Thyroid gland (tissue), 4 donors: ENCODE measurements around the gene PTPRC. TPM values are rescaled to one million over a fixed set of nuclear protein-coding genes. Genes with fewer than 3 reads are reported as not detected.

Experiments
- DNase-seq, 2 donors: peaks; one replicate each; pipeline ENCODE4 v3.0.0-alpha.2; 2019
- H3K27ac ChIP-seq, 3 donors: fragments of 200-600 bp; sonication (generic); 1 replicate in 2 of 3; 2 replicates in 1 of 3; pipeline ENCODE4 v1.5.1; 2016 to 2019; ENCODE audit warnings: mild to moderate bottlenecking in 1 of 3, moderate library complexity in 1 of 3
- H3K27me3 ChIP-seq: fragments of 200-600 bp; sonication (generic); one replicate; pipeline ENCODE4 v1.5.1; 2019
- H3K36me3 ChIP-seq, 2 donors: fragments of 200-600 bp; sonication (generic); one replicate each; pipeline ENCODE4 v1.5.1; 2016 to 2019
- H3K4me1 ChIP-seq, 2 donors: fragments of 200-600 bp; sonication (generic); one replicate each; pipeline ENCODE4 v1.5.1; 2017 to 2019
- H3K4me3 ChIP-seq, 3 donors: fragments of 200-600 bp; sonication (generic); replicated peaks in 1 of 3; 1 replicate in 2 of 3; 2 replicates in 1 of 3; pipeline ENCODE4 v1.5.1; 2016; ENCODE audit warnings: mild to moderate bottlenecking in 1 of 3
- H3K9me3 ChIP-seq: fragments of 200-600 bp; sonication (generic); one replicate; pipeline ENCODE4 v1.5.1; 2017
- POLR2A ChIP-seq, 2 donors: fragments of 450-650 bp; IDR thresholded peaks; one replicate each; pipeline ENCODE4 v1.6.1; 2017; ENCODE audit warnings: antibody characterized with exemption in 2 of 2, mild to moderate bottlenecking in 2 of 2, moderate library complexity in 1 of 2
- WGBS, 2 donors: methylation state at CpG; one replicate each; pipeline ENCODE4 v1.1.5; 2017; 5-methylcytosine and 5-hydroxymethylcytosine counted together
- intact Hi-C: fragments of 100-400 bp; cut with DNase I; formaldehyde crosslinking; loops from one replicate; pipeline ENCODE4 v1.15.1; 2023
- total RNA-seq, 4 donors: library from RNA; depleted of rRNA; stranded (reverse); fragments of >200 nt; gene quantifications; one replicate each; pipeline ENCODE4 v1.2.3, GENCODE V29; 2016
- TF ChIP-seq, protein P1 (sequence below), 6 experiments: fragments of 200-600 bp in 3 of 6; fragments of 450-650 bp in 3 of 6; sonication (generic) in 3 of 6; IDR thresholded peaks; one replicate each; pipeline ENCODE4 v1.5.1; 2016 to 2019; ENCODE audit warnings: antibody characterized with exemption in 6 of 6, mild to moderate bottlenecking in 2 of 6, inconsistent platforms in 1 of 6, moderate library complexity in 1 of 6

PTPRC gene
- total RNA-seq, 4 donors from 2014 or later = 11.5 to 23.8 (median 16.9) TPM

DNA sequence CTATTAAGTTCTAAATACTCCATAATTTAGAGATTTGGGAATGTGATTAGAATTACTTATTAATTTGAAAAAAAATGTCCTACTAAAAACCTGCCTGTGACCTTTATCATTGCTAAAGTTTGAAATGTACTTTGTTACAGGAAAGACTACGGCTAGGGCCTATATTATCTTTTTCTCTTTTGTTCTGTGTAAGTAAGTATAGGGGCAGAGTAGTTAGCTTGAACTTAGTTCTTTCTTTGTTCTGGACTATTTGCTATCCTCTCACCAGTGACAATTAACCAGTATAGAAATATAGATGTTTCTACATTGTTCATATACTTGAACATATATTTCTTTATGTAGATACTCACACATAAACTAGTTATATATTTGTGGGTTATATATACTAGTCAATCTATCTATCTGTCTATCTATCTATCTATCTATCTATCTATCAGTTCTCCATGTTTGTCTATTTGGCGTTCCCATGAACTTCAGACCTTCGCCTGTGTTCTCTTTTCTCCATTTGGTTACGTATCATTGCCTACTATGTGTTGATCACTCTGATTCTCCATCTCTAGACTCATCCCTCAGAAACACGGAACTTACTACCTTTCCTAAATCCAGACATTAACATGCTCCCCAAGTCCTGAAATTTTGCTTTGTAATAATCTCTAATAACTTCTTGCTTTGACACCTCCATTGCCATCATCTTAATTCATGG lies 3.3 kb downstream of the PTPRC start:
- no peak for TF ChIP-seq POLR2A (IDR thresholded peaks at IDR 0.05)
- TF ChIP-seq, protein P1, sequence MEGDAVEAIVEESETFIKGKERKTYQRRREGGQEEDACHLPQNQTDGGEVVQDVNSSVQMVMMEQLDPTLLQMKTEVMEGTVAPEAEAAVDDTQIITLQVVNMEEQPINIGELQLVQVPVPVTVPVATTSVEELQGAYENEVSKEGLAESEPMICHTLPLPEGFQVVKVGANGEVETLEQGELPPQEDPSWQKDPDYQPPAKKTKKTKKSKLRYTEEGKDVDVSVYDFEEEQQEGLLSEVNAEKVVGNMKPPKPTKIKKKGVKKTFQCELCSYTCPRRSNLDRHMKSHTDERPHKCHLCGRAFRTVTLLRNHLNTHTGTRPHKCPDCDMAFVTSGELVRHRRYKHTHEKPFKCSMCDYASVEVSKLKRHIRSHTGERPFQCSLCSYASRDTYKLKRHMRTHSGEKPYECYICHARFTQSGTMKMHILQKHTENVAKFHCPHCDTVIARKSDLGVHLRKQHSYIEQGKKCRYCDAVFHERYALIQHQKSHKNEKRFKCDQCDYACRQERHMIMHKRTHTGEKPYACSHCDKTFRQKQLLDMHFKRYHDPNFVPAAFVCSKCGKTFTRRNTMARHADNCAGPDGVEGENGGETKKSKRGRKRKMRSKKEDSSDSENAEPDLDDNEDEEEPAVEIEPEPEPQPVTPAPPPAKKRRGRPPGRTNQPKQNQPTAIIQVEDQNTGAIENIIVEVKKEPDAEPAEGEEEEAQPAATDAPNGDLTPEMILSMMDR (IDR thresholded peaks at IDR 0.05) = no peak
- Histone ChIP-seq H3K4me1 (no peaks in the 10 kb centered on the region), H3K36me3 (no peaks in the 10 kb centered on the region), H3K27me3 (no peaks in the 10 kb centered on the region), H3K9me3 (no peaks in the 10 kb centered on the region), H3K4me3 (no peak overlapping the region), H3K27ac (no peak overlapping the region)
- intact Hi-C loops = no loop called here
- DNase-seq = no peak
- 85 to 90% methylated on average over 5 of the region's 5 CpGs for WGBS, 2 donors

DNA sequence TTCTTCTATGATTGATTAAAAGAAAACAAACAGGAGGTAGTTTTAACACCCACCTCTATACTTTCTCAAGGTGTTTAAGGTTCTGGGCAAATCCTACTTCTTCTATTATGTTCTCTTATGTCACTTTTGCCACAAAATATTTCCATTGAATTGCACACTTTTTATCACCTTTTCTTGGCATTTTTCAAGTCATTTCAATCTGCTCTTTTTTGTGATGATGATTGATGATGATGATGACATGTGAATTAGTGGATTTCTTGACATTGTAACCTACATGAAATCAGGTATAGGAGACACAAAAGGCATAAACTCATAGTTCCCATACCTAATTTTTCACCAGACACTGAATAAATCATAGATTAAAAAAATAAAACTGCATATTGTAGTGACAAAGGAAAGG lies 4.1 kb downstream of the PTPRC start:
- Histone ChIP-seq H3K27me3 (no peaks in the 10 kb centered on the region), H3K4me3 (no peak overlapping the region), H3K9me3 (no peaks in the 10 kb centered on the region), H3K4me1 (no peaks in the 10 kb centered on the region), H3K36me3 (no peaks in the 10 kb centered on the region), H3K27ac (no peak overlapping the region)
- no peak for TF ChIP-seq POLR2A (IDR thresholded peaks at IDR 0.05)
- TF ChIP-seq, protein P1 (IDR thresholded peaks at IDR 0.05) = no peak
- no peak for DNase-seq
- intact Hi-C loops = no loop called here

DNA sequence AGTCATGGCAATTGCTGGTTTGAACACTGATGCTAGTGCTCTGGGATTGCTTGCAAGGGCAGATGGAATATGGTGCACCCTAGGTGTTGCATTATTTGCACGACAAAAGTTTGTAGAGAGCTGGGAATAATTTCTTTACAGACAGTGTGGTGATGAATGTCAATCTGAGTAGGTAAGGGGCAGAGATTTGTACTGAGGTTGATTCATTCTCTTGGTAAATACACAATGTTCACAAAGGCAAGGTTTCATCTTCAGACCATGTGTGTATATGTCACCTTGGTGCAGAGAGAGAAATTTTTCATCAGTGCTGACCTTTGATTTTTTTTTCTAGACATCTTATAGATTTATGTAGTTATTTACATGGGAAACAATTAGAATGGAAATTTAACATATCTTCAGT lies 5.0 kb downstream of the PTPRC start:
- H3K4me1 ChIP-seq = no peaks in the 10 kb centered on the region
- H3K9me3 ChIP-seq = no peaks in the 10 kb centered on the region
- H3K4me3 ChIP-seq = no peak overlapping the region
- DNase-seq = no peak
- TF ChIP-seq POLR2A (IDR thresholded peaks at IDR 0.05) = no peak
- TF ChIP-seq, protein P1 (IDR thresholded peaks at IDR 0.05) = no peak
- 61 to 86% methylated on average over 1 of the region's 1 CpG for WGBS, 2 donors
- intact Hi-C loops = no loop called here
- no peaks in the 10 kb centered on the region for H3K36me3 ChIP-seq
- no peaks in the 10 kb centered on the region for H3K27me3 ChIP-seq
- no peak overlapping the region for H3K27ac ChIP-seq

DNA sequence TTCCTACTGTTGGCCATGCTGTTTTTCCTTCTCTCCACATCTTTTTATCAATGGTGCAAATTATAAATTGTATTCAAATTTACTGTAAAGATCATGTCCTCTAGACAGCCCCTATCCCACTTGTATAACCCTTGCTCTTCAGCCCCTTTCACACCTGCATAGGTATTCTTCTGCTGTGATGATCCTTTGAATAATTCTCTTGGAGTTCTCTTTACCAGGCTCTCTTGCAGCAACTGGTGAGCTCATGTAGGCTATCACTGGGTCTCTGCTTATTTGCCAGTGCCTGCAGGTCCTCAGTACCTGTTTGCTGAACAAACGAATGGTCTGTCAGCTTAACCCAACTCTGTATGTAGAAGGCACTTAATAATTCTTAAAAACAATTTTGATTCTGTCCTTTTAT lies 8.2 kb downstream of the PTPRC start:
- Histone ChIP-seq H3K27ac (no peak overlapping the region), H3K36me3 (no peaks in the 10 kb centered on the region), H3K4me3 (no peak overlapping the region), H3K27me3 (no peaks in the 10 kb centered on the region), H3K9me3 (no peaks in the 10 kb centered on the region), H3K4me1 (no peaks in the 10 kb centered on the region)
- intact Hi-C loops = no loop called here
- WGBS, 2 donors = 71 to 72% methylated on average over 1 of the region's 1 CpG
- DNase-seq = no peak
- TF ChIP-seq, protein P1 (IDR thresholded peaks at IDR 0.05) = no peak
- TF ChIP-seq POLR2A (IDR thresholded peaks at IDR 0.05) = no peak

DNA sequence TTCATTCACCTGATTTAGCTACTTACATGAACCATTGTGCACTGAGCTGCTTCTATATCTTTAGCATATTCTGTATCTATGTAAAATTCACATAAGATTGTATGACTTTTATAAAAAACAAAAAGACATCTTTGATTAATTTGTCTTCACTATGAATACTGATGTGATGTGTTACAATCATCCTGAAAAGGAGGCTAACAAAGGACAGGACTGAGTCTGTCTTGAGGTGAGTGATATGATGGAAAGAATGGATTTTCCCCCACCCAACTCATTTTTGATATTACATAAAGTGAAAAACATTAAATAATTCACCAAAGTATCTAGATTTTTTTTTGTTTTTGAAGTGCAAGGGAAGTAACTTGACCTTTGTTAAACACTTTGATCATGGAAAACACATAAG lies 9.8 kb downstream of the PTPRC start:
- Histone ChIP-seq H3K4me3 (no peak overlapping the region), H3K36me3 (no peaks in the 10 kb centered on the region), H3K4me1 (no peaks in the 10 kb centered on the region), H3K27ac (no peak overlapping the region), H3K27me3 (no peaks in the 10 kb centered on the region), H3K9me3 (no peaks in the 10 kb centered on the region)
- intact Hi-C loops = no loop called here
- TF ChIP-seq, protein P1 (IDR thresholded peaks at IDR 0.05) = no peak
- no peak for TF ChIP-seq POLR2A (IDR thresholded peaks at IDR 0.05)
- no peak for DNase-seq
